Smooth muscle cell (in vitro differentiated cells): Measurements from ENCODE around the gene RIPK1. TPM values are rescaled to one million over a fixed set of nuclear protein-coding genes. Genes with fewer than 3 reads are reported as not detected.
"Not testable (repeated sequence)": the region's sequence is repeated elsewhere in the genome, so short reads cannot be mapped to it uniquely, and the experiment has no call there.

Experiments used
- DNase-seq: peaks from one replicate; lab custom pipeline; 2025; ENCODE audit not compliant: unreplicated experiment; lab: John Stamatoyannopoulos, UW
- H2AFZ ChIP-seq: fragments of 200-600 bp; sonication (generic); 2 replicates; pipeline ENCODE4 v1.6.0; 2016; ENCODE audit warnings: antibody characterized with exemption, low read depth, mild to moderate bottlenecking
- H3F3A ChIP-seq: fragments of 200-600 bp; sonication (generic); 2 replicates; pipeline ENCODE4 v1.6.0; 2017; ENCODE audit warnings: antibody characterized with exemption, low read depth
- H3K27ac ChIP-seq: fragments of 200-600 bp; sonication (generic); 2 replicates; pipeline ENCODE4 v1.5.1; 2016; ENCODE audit warnings: low read depth, mild to moderate bottlenecking
- H3K27me3 ChIP-seq: fragments of 200-600 bp; sonication (generic); 2 replicates; pipeline ENCODE4 v1.6.1; 2016; ENCODE audit warnings: low read depth, mild to moderate bottlenecking
- H3K36me3 ChIP-seq: fragments of 200-600 bp; sonication (generic); 2 replicates; pipeline ENCODE4 v1.5.1; 2016; ENCODE audit warnings: low read depth
- H3K4me1 ChIP-seq: fragments of 200-600 bp; sonication (generic); 2 replicates; pipeline ENCODE4 v1.5.1; 2016; ENCODE audit warnings: low read depth
- H3K4me2 ChIP-seq: fragments of 200-600 bp; sonication (generic); 2 replicates; pipeline ENCODE4 v1.6.0; 2016; ENCODE audit warnings: mild to moderate bottlenecking
- H3K4me3 ChIP-seq: fragments of 200-600 bp; sonication (generic); 2 replicates; pipeline ENCODE4 v1.5.1; 2016; ENCODE audit warnings: mild to moderate bottlenecking
- H3K79me2 ChIP-seq: fragments of 200-600 bp; sonication (generic); 2 replicates; pipeline ENCODE4 v1.6.0; 2016; ENCODE audit warnings: low read depth, mild to moderate bottlenecking
- H3K9ac ChIP-seq: fragments of 200-600 bp; sonication (generic); 2 replicates; pipeline ENCODE4 v1.6.0; 2016; ENCODE audit warnings: low read depth
- H3K9me3 ChIP-seq: fragments of 200-600 bp; sonication (generic); replicated peaks from 2 replicates; pipeline ENCODE4 v1.5.1; 2016; ENCODE audit warnings: low read depth
- H4K20me1 ChIP-seq: fragments of 200-600 bp; sonication (generic); 2 replicates; pipeline ENCODE4 v1.6.0; 2016; ENCODE audit warnings: low read depth
- CTCF ChIP-seq: fragments of 200-600 bp; sonication (generic); IDR thresholded peaks from 2 replicates; pipeline ENCODE4 v1.5.1; 2017; ENCODE audit warnings: borderline replicate concordance, mild to moderate bottlenecking, antibody characterized with exemption; ENCODE audit not compliant: insufficient read depth, poor library complexity, severe bottlenecking
- WGBS: methylation state at CpG from one replicate; pipeline ENCODE4 v1.1.7; 2016; ENCODE audit warnings: low lambda C conversion rate; 5-methylcytosine and 5-hydroxymethylcytosine counted together
- polyA plus RNA-seq: library from polyadenylated mRNA; unstranded; fragments of >200 nt; fragmentation: Nextera tagmentation; extraction: Ambion mirVana; gene quantifications from 2 replicates; pipeline ENCODE4 v1.2.1, GENCODE V29; 2016
- total RNA-seq: library from RNA; depleted of rRNA; stranded (reverse); fragments of >200 nt; gene quantifications from 2 replicates; pipeline ENCODE4 v1.2.3, GENCODE V29; 2014

The RIPK1 gene
- total and polyA plus RNA-seq, 2 experiments from 2014 or later = 8.7 to 12.2 TPM

GRCh38 chr6:3057063-3057770 lies 11.1 kb upstream of the RIPK1 start:
- H4K20me1 ChIP-seq = no peaks in the 10 kb centered on the region
- H3K4me1 ChIP-seq = no peaks in the 10 kb centered on the region
- WGBS = 94% methylated on average over 11 of the region's 11 CpGs
- no peak for TF ChIP-seq CTCF
- no peak overlapping the region for H2AFZ ChIP-seq
- H3K4me2 ChIP-seq = no peak overlapping the region
- H3F3A ChIP-seq = peaks cover 21% of the 10 kb centered on the region
- no peaks in the 10 kb centered on the region for H3K79me2 ChIP-seq
- no peak overlapping the region for H3K4me3 ChIP-seq
- H3K9ac ChIP-seq = no peak overlapping the region
- H3K9me3 ChIP-seq = no peaks in the 10 kb centered on the region
- H3K36me3 ChIP-seq = no peaks in the 10 kb centered on the region
- no peak overlapping the region for H3K27ac ChIP-seq
- no peak for DNase-seq
- H3K27me3 ChIP-seq = no peaks in the 10 kb centered on the region

- H3K27me3 ChIP-seq = no peaks in the 10 kb centered on the region
- no peak overlapping the region for H3K4me2 ChIP-seq
- no peaks in the 10 kb centered on the region for H3K36me3 ChIP-seq
- DNase-seq = no peak
- no peak overlapping the region for H3K9ac ChIP-seq
- no peaks in the 10 kb centered on the region for H4K20me1 ChIP-seq
- no peak overlapping the region for H2AFZ ChIP-seq
- no peaks in the 10 kb centered on the region for H3K4me1 ChIP-seq
- H3K79me2 ChIP-seq = no peaks in the 10 kb centered on the region
- no peak for TF ChIP-seq CTCF
- no peak overlapping the region for H3K4me3 ChIP-seq
- WGBS = 87% methylated on average over 2 of the region's 2 CpGs
- no peak overlapping the region for H3K27ac ChIP-seq
- no peaks in the 10 kb centered on the region for H3K9me3 ChIP-seq
- peaks cover 14% of the 10 kb centered on the region for H3F3A ChIP-seq
Measured at GRCh38 chr6:3058957-3059356, 9.3 kb upstream of the RIPK1 start.

- not testable (repeated sequence) for H3K4me3 ChIP-seq, H3K36me3 ChIP-seq, H3K9ac ChIP-seq, H3K9me3 ChIP-seq, H3K27ac ChIP-seq, H3K4me2 ChIP-seq, H3K4me1 ChIP-seq, H2AFZ ChIP-seq, H3K27me3 ChIP-seq, H4K20me1 ChIP-seq, H3K79me2 ChIP-seq, DNase-seq
- 99% methylated on average over 11 of the region's 11 CpGs for WGBS
- peaks cover 11% of the 10 kb centered on the region for H3F3A ChIP-seq
Measured at GRCh38 chr6:3060092-3060491, 8.2 kb upstream of the RIPK1 start.

GRCh38 chr6:3061501-3061941 lies 6.8 kb upstream of the RIPK1 start:
- 80% methylated on average over 5 of the region's 5 CpGs for WGBS
- Histone ChIP-seq H3K27ac (peak overlapping the region; percentile 0), H3K9ac (no peak overlapping the region), H3K27me3 (no peaks in the 10 kb centered on the region), H3K36me3 (no peaks in the 10 kb centered on the region), H3K4me1 (no peaks in the 10 kb centered on the region), H3K9me3 (no peaks in the 10 kb centered on the region), H3F3A (peaks cover 6% of the 10 kb centered on the region), H2AFZ (no peak overlapping the region), H3K79me2 (no peaks in the 10 kb centered on the region), H3K4me2 (no peak overlapping the region), H3K4me3 (no peak overlapping the region), H4K20me1 (no peaks in the 10 kb centered on the region)
- TF ChIP-seq CTCF = peak; percentile 35
- no peak for DNase-seq

- H4K20me1 ChIP-seq, H3K36me3 ChIP-seq, H3K27me3 ChIP-seq, H3K4me1 ChIP-seq, DNase-seq, H3K79me2 ChIP-seq, H3K9me3 ChIP-seq, H3F3A ChIP-seq: not testable (repeated sequence)
- Histone ChIP-seq H3K4me3 (peak overlapping the region; percentile 71), H3K4me2 (peak overlapping the region; percentile 94), H3K27ac (peak overlapping the region; percentile 52), H3K9ac (peak overlapping the region; percentile 26), H2AFZ (peak overlapping the region; percentile 49)
- WGBS = 26% methylated on average over 12 of the region's 19 CpGs
Measured at GRCh38 chr6:3063340-3063732, 5.0 kb upstream of the RIPK1 start.
